Spleen (tissue), 7 donors: ENCODE data around the gene CTNND1.

ENCODE experiments used
- CTCF ChIP-seq, 11 experiments: fragments of 200-600 bp in 7 of 11; fragments of 450-650 bp in 4 of 11; sonication (generic) in 4 of 11; IDR thresholded peaks in 8 of 11; conservative IDR thresholded peaks in 3 of 11; 1 replicate in 7 of 11; 2 replicates in 4 of 11; pipeline versions ENCODE4 v1.4.0 to v1.8.0; 2016 to 2021; ENCODE audit warnings: antibody characterized with exemption in 11 of 11, inconsistent platforms in 4 of 11, mild to moderate bottlenecking in 1 of 11
- POLR2A ChIP-seq, 3 donors: fragments of 450-650 bp; IDR thresholded peaks; one replicate each; pipeline ENCODE4 v1.5.1; 2017; ENCODE audit warnings: antibody characterized with exemption in 3 of 3, mild to moderate bottlenecking in 1 of 3
- donor health status: DM: no; HTN: no; CAD: no; lungs with moderate emphysema.
- donor health status: DM: no; HTN: no; CAD: no.
- donor health status: DM: no; HTN: no; CAD: no.

DNA sequence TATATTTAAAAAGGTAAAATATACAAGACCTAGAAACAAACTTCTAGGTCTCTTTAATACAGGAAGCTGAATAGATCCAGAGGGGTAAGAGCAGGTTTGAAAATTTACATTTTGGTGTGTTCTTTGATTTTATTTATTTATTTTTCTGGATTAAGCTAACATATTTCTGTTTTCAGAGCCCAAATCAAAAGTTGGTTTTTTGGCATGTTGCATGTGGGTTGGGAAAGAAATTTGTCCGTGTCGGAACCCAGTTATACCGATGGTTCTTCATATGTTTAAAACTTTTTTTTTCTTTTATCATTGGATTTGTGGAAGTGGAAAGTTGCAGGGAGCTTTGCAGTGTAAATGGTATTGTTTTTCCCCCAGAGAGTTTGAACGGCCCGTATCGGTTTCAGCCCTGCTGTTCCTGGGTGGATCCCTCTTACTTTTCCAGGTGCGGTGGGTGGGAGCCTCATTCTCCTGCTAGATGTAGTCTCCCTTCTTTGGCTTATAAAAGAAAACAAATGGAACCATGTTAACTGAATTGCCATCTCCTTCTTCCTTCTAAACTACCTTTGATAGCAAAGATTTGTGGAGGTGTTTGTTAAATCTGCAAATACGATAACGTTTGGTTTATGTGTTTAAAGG, 746 bp downstream of the CTNND1 start:
- TF ChIP-seq CTCF (IDR thresholded peaks at IDR 0.05 in 8 of 11, conservative IDR thresholded peaks at IDR 0.05 in 3 of 11) (no peak), POLR2A (IDR thresholded peaks at IDR 0.05) (no peak)
